ENCODE measurements around the gene ABCA4. TPM values are rescaled to one million over a fixed set of nuclear protein-coding genes. Genes with fewer than 3 reads are reported as not detected.

Gene ABCA4
- total RNA-seq, 2 experiments from 2014 or later: 0.10 to 0.14 TPM

DNA sequence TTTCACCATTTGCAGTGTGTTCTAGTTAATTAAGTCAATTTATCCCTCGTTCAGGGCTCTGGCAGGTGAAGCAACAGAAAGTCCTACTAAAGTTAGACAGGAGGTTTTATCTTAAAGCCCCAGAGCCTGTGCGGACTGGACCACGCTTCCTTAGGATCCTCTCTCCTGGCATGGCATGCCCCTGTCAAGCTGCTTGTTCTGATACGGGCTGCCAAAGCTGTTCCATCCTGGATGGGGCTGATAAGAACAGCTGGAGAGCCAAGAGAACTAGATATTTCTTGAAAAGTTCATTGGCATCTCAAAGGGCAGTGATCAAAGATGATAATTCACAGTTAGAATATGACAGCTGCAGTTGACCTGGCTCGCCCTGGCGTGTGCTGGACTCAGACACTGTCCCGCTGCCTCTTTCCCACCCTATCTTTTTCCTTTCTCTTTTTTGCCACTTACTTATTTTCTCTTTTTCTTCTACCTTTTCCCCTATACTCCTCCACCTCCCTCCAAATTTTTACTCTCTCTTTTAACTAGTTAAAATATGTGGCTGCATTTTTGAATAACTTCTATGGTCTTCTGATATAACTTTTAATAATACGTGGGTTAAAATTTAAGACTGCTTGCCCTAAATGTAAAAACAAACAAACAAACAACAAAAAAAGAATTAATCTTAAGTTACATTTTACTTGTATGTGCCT lies 96.7 kb downstream of the ABCA4 start:
- no peaks in the 10 kb centered on the region for H3K36me3 Mint-ChIP-seq (ENCODE audit: low read depth)

GRCh38 chr1:94022471-94023189 lies 98.3 kb downstream of the ABCA4 start:
- no peaks in the 10 kb centered on the region for H3K36me3 Mint-ChIP-seq (ENCODE audit: low read depth)

More for the DNA sequence above, 96.7 kb downstream of the ABCA4 start:
- peaks cover 3% of the 10 kb centered on the region for H3K4me1 Mint-ChIP-seq (ENCODE audit: low read depth)
- no peaks in the 10 kb centered on the region for H3K9me3 Mint-ChIP-seq
- no peak overlapping the region for H3K4me3 Mint-ChIP-seq
- no peak for DNase-seq
- CTCF ChIA-PET: interaction anchor here (1.8 to 5.1 kb wide), 2 partner anchors 15 to 781 kb away, joined by 5 to 64 read pairs; no protein-coding TSS in a partner anchor
- no peak overlapping the region for H3K27ac Mint-ChIP-seq
- no peaks in the 10 kb centered on the region for H3K27me3 Mint-ChIP-seq (ENCODE audit: low read depth)
- intact Hi-C loops (cut with micrococcal nuclease): no loop called here

DNA sequence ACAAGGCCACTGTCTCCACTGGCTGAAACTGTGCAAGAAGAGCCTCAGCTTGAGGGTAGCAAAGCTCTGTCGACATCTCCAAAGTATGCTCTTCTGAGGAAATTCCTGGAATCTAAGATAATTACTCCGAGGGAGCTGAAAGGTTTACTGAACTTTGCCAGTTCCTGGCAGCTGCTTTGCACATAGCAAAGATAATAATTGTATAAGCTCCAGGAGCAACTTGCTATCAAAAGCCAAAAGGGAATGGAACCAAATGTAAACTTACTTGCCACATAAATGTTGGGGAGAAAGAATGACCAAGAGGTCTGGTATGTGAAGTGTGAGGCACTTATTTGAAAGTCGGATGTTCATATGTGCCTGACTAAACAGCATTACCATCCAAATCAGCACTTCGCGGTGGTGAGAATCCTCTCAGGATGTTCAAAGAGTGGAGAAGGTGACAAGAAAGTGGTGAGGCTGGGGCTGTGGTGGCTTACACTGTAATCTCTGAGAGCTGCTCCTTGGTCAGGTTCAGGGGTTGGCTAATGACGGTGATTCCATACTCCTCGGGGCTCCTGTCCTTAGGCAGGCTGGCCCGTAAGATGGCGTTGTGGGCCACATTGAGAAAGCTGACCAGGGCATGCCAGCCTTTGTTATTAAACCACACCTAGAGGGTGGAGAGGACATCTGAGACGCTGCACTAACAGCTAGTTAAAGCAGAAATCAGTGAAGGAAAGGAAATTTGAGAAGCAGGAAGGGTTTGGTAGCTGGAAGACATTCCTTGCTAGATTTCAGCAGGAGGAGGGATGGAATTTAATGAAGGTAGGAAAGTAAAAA lies 100.0 kb downstream of the ABCA4 start:
- intact Hi-C loops (cut with micrococcal nuclease): no loop called here
- Mint-ChIP-seq H3K9me3 (no peaks in the 10 kb centered on the region), H3K27me3 (ENCODE audit: low read depth) (no peaks in the 10 kb centered on the region), H3K27ac (no peak overlapping the region), H3K4me3 (no peak overlapping the region), H3K4me1 (ENCODE audit: low read depth) (peaks cover 6% of the 10 kb centered on the region), H3K36me3 (ENCODE audit: low read depth) (no peaks in the 10 kb centered on the region)
- CTCF ChIA-PET: interaction anchor here (0.7 to 1.4 kb wide), 4 partner anchors 19 to 24 kb away, joined by 3 to 4 read pairs (median 4); no protein-coding TSS in a partner anchor
- no peak for DNase-seq

More at GRCh38 chr1:94022471-94023189, 98.3 kb downstream of the ABCA4 start:
- Mint-ChIP-seq H3K9me3 (no peaks in the 10 kb centered on the region), H3K4me3 (no peak overlapping the region), H3K4me1 (ENCODE audit: low read depth) (peaks cover 3% of the 10 kb centered on the region), H3K27me3 (ENCODE audit: low read depth) (no peaks in the 10 kb centered on the region), H3K27ac (no peak overlapping the region)
- intact Hi-C loops (cut with micrococcal nuclease): no loop called here
- CTCF ChIA-PET: interaction anchor here (1.0 kb wide), 1 partner anchor 17 kb away, joined by 4 read pairs; no protein-coding TSS in a partner anchor
- DNase-seq: no peak

DNA sequence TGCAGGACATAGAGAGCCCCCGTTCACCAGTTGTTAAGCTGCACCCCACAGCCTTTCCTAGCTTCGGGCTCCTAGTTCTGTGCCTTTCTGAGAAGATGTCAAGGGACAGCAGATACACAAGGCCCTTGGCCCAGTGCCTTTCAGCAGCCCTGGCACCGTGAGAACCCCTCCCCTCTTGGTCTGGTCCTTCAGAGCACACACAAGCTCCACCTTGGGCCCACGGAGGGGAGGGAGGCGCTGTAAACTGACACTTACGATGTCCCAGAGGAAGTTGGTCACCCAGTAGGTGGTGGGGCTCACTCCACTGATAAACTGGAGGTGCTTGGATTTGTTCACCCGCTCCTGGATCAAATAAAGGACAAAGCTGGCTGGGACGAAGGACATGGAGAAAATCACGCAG lies 101.6 kb downstream of the ABCA4 start:
- no peaks in the 10 kb centered on the region for H3K27me3 Mint-ChIP-seq (ENCODE audit: low read depth)
- H3K4me1 Mint-ChIP-seq (ENCODE audit: low read depth): peaks cover 6% of the 10 kb centered on the region
- CTCF ChIA-PET: interaction anchor here (0.9 to 1.4 kb wide), 3 partner anchors 20 to 26 kb away, joined by 3 to 4 read pairs (median 4); no protein-coding TSS in a partner anchor
- DNase-seq: no peak
- H3K4me3 Mint-ChIP-seq: no peak overlapping the region
- intact Hi-C loops (cut with micrococcal nuclease): no loop called here
- H3K27ac Mint-ChIP-seq: no peak overlapping the region
- H3K9me3 Mint-ChIP-seq: no peaks in the 10 kb centered on the region
- H3K36me3 Mint-ChIP-seq (ENCODE audit: low read depth): no peaks in the 10 kb centered on the region

DNA sequence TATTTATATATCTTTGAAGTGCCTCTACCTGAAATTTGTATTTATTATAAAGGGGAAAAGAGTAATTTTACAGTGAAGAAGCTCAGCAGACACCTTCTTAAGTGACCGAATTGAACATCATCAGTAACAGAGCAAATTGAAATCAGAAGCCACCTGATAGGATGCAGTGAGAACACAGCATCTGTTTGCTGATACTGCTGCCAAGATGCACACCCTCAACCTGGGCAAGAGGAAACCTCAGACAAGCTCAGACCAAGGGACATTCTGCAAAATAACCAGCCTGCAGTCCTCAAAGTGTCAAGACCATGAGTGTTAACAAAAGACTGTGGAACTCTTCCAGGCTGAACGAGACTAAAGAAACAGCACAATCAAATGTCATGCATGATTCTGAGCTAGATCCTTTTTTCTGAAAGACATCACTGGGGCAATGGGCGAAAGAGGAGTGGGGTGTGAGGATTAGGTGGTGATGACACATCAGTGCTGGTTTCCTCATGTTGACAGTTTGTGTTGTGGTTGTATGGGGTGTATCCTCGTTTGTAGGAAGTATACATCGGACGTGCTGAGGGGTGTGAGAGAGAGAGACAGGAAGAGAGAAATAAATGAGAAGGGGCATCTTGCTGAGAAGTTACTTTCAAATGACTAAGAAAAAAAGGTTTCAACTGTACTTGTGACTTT lies 103.7 kb downstream of the ABCA4 start:
- Mint-ChIP-seq H3K4me3 (no peak overlapping the region), H3K9me3 (no peaks in the 10 kb centered on the region), H3K4me1 (ENCODE audit: low read depth) (peaks cover 6% of the 10 kb centered on the region), H3K27me3 (ENCODE audit: low read depth) (no peaks in the 10 kb centered on the region), H3K27ac (no peak overlapping the region), H3K36me3 (ENCODE audit: low read depth) (no peaks in the 10 kb centered on the region)
- peak; percentile 48 for DNase-seq
- intact Hi-C loops (cut with micrococcal nuclease): loop anchor here (1.0 kb wide), 2 partner anchors 20 to 324 kb away; no protein-coding TSS in a partner anchor
- CTCF ChIA-PET: interaction anchor here (0.5 to 3.0 kb wide), 4 partner anchors 9 to 239 kb away, joined by 3 to 19 read pairs (median 6); no protein-coding TSS in a partner anchor

DNA sequence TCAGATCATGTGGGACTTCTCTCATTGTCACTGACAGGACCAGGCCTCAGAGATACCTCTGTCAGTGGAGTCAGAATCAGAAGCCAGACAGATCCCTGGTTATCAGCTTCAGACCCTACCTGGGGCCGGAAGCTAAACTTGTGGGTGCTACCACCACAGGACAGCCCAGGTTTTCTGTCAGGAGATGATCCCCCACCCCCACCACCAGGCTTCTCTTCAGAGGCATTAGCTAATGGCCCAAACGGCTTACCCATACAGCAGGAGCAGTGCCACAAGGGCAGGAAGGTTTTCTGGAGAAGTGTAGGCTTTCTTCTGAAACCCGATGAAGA lies 105.5 kb downstream of the ABCA4 start:
- CTCF ChIA-PET: interaction anchor here (2.9 to 3.0 kb wide), 2 partner anchors 10 to 23 kb away, joined by 7 to 19 read pairs; no protein-coding TSS in a partner anchor
- Mint-ChIP-seq H3K4me3 (no peak overlapping the region), H3K4me1 (ENCODE audit: low read depth) (peaks cover 6% of the 10 kb centered on the region), H3K27me3 (ENCODE audit: low read depth) (peaks cover 3% of the 10 kb centered on the region), H3K36me3 (ENCODE audit: low read depth) (no peaks in the 10 kb centered on the region), H3K9me3 (no peaks in the 10 kb centered on the region), H3K27ac (no peak overlapping the region)
- DNase-seq: no peak
- intact Hi-C loops (cut with micrococcal nuclease): no loop called here

GRCh38 chr1:94014635-94015488 lies 106.1 kb downstream of the ABCA4 start:
- Mint-ChIP-seq H3K4me1 (ENCODE audit: low read depth) (peaks cover 6% of the 10 kb centered on the region), H3K4me3 (no peak overlapping the region), H3K36me3 (ENCODE audit: low read depth) (no peaks in the 10 kb centered on the region), H3K27ac (no peak overlapping the region), H3K27me3 (ENCODE audit: low read depth) (peaks cover 3% of the 10 kb centered on the region), H3K9me3 (no peaks in the 10 kb centered on the region)
- no peak for DNase-seq
- intact Hi-C loops (cut with micrococcal nuclease): no loop called here
- CTCF ChIA-PET: interaction anchor here (3.0 kb wide), 1 partner anchor 11 kb away, joined by 7 read pairs; no protein-coding TSS in a partner anchor

DNA sequence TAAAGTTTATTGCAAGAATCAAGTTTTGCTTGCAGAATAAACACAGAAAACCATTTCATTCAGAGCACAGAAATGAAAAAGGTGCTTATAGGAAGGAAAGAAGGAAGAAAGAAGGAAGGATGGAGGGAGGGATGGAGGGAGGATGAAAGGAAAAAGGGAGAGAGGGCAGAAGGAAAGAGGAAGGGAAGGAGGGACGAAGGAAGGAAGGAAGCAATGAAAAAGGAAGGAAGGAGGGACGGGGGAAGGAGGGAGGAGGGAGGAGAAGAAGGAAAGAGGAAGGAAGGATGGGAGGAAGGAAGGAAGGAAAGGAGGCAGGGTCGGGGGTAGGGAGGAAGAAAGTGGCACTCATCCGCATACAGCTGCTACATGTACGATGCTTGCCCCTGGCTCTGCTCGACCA lies 106.9 kb downstream of the ABCA4 start:
- Mint-ChIP-seq H3K36me3 (ENCODE audit: low read depth) (no peaks in the 10 kb centered on the region), H3K4me1 (ENCODE audit: low read depth) (peaks cover 6% of the 10 kb centered on the region), H3K4me3 (no peak overlapping the region), H3K27me3 (ENCODE audit: low read depth) (peaks cover 3% of the 10 kb centered on the region), H3K27ac (no peak overlapping the region), H3K9me3 (no peaks in the 10 kb centered on the region)
- no peak for DNase-seq
- CTCF ChIA-PET: no interaction called here
- intact Hi-C loops (cut with micrococcal nuclease): no loop called here

DNA sequence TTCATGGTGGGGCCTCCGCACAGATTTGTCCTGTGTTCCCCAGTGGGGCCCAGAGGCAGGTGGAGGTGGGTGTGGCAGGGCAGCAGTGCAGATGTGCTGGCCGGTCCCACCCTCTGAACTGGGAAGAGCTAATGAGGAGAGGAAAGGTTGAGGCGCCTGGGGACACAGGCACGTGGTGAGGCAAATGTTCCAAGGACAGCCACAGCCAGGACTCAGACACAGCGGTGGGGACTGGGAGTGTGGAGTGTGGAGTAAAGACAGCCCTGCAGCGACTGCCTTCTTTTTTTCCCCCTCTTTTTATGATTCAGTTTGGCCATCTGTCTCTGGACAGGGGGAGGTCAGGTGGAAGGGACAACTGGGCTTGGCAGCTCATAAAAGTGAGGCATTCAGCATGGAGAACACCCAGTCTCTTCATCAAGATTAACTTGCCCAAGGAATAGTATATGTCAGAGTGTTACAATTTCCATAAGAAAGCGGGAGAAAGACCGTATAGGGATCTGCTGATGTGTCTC lies 107.5 kb downstream of the ABCA4 start:
- Mint-ChIP-seq H3K27me3 (ENCODE audit: low read depth) (peaks cover 3% of the 10 kb centered on the region), H3K27ac (no peak overlapping the region), H3K4me3 (no peak overlapping the region), H3K36me3 (ENCODE audit: low read depth) (no peaks in the 10 kb centered on the region), H3K9me3 (no peaks in the 10 kb centered on the region), H3K4me1 (ENCODE audit: low read depth) (peaks cover 6% of the 10 kb centered on the region)
- CTCF ChIA-PET: no interaction called here
- no peak for DNase-seq
- intact Hi-C loops (cut with micrococcal nuclease): no loop called here

- DNase-seq: no peak
- H3K27me3 Mint-ChIP-seq (ENCODE audit: low read depth): peaks cover 3% of the 10 kb centered on the region
- intact Hi-C loops (cut with micrococcal nuclease): no loop called here
- no peaks in the 10 kb centered on the region for H3K36me3 Mint-ChIP-seq (ENCODE audit: low read depth)
- H3K27ac Mint-ChIP-seq: no peak overlapping the region
- H3K4me1 Mint-ChIP-seq (ENCODE audit: low read depth): peaks cover 6% of the 10 kb centered on the region
- CTCF ChIA-PET: interaction anchor here (0.6 kb wide), 1 partner anchor 567 kb away, joined by 3 read pairs; no protein-coding TSS in a partner anchor
- no peaks in the 10 kb centered on the region for H3K9me3 Mint-ChIP-seq
- H3K4me3 Mint-ChIP-seq: no peak overlapping the region
Observed at GRCh38 chr1:94012708-94013366, 108.1 kb downstream of the ABCA4 start.
